NK-92 (cell line): ENCODE data around the gene BMERB1.
"Not testable (repeated sequence)": the region's sequence is repeated elsewhere in the genome, so short reads cannot be mapped to it uniquely, and the experiment has no call there.

Source experiments
- DNase-seq: peaks from one replicate; lab custom pipeline; 2025; ENCODE audit not compliant: unreplicated experiment; lab: John Stamatoyannopoulos, UW

BMERB1 gene

GRCh38 chr16:15434425-15435215 is at the start of gene BMERB1:
BMERB1 (plus strand) TSS chr16:15434588; CDS start chr16:15434654, 66 bp downstream.
- DNase-seq = no peak

DNA sequence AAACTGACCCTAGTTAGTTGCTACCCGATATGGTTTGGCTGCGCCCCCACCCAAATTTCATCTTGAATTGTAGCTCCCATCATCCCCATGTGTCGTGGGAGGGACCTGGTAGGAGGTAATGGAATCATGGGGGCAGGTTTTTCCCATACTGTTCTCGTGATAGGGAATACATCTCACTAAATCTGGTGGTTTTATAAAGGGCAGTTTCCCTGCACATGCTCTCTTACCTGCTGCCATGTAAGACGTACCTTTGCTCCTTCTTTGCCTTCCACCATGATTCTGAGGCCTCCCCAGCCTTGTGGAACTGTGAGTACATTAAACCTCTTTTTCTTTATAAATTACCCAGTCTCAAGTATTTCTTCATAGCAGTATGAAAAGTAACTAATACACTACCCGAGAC is 46.3 kb upstream of the BMERB1 start:
- not testable (repeated sequence) for DNase-seq

GRCh38 chr16:15389916-15390315 is 44.5 kb upstream of the BMERB1 start:
- DNase-seq = not testable (repeated sequence)

DNA sequence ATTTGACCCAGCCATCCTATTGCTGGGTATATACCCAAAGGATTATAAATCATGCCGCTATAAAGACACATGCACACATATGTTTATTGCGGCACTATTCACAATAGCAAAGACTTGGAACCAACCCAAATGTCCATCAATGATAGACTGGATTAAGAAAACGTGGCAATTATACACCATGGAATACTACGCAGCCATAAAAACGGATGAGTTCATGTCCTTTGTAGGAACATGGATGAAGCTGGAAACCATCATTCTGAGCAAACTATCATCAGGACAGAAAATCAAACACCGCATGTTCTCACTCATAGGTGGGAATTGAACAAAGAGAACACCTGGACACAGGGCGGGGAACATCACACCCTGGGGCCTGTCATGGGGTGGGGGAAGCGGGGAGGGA is 41.4 kb upstream of the BMERB1 start:
- not testable (repeated sequence) for DNase-seq

- DNase-seq = not testable (repeated sequence)
These were observed 38.5 kb upstream of the BMERB1 start, which contains the start of gene MPV17L for GRCh38 chr16:15395631-15396508. MPV17L (plus strand) TSS chr16:15395754; CDS start chr16:15395898, 144 bp downstream.

- DNase-seq = not testable (repeated sequence)
These were observed 37.9 kb upstream of the BMERB1 start for GRCh38 chr16:15396509-15396829.

DNA sequence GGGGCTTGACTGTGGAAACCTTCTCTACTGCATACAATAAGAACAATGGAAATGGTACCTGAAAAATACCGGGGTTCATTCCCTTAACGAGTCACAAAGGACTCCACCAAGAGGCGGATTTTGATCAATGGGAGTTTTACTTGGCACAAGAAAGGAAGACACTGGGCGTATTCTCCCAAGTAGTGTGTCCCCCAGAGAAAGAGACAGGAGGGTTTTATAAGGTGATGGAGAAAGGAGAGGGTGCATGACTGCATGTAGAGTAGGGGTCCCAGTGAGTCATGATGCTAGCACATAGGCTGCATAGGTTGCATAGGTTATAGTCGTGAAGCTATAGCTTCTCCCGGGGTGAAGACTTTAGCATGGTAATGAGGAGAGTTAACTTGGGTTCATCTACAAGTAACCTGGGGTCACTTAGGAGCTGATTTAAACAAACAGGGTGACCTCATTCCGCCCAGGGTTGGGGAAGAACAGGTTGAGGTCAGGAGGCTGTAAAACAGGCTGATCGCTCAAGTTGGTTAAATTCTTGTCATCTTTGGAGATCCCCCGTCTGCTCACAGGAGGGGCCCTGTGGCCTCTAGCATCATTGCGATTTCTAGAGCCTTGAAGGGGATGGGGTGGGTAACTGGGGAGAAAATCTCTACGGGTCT is 37.3 kb upstream of the BMERB1 start:
- DNase-seq = no peak

DNA sequence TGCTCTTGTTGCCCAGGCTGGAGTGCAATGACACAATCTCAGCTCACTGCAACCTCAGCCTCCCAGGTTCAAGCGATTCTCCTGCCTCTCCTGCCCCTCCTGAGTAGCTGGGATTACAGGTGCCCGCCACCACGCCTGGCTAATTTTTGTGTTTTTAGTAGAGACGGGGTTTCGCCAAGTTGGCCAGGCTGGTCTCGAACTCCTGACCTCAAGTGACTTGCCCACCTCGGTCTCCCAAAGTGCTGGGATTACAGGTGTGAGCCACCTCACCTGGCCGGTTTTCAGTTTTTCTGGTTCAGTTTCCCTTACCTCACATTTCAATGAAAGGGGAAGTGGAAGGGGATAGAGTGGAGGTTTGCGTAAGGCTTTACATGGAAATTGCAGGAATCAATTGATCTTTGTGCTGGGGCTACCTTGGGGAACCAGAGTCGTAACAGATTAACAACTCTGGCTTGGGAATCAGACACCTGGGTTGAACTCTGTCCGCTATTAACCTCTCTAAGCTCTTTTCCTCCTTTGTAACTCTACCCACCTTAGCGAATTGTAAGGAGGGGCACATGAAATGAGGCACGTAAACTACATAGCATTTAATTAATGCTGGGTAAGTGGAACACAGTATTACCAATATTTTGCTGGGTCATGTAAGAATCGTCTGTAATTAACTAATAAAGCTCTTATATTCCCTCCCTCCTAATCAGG is 35.6 kb upstream of the BMERB1 start:
- no peak for DNase-seq

DNA sequence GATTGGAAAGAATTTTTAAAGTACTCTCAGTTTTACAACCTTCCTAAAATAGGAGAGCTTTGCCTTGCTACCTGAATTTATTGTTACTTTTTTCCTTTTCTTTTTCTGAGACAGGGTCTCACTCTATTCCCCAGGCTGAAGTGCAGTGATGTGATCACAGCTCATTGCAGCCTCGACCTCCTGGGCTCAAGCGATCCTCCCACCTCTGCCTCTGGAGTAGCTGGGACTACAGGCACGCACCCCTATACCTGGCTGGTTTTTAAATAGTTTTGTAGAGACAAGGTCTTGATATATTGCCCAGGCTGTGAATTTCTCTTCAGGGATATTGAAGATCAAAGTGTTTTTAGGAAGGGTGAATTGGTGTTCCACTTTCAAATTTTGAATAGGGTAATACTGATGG is 35.1 kb upstream of the BMERB1 start:
- DNase-seq = no peak

- DNase-seq = not testable (repeated sequence)
These were observed 34.1 kb upstream of the BMERB1 start for GRCh38 chr16:15400314-15400713.

GRCh38 chr16:15401972-15402371 is 32.4 kb upstream of the BMERB1 start:
- DNase-seq = no peak

- no peak for DNase-seq
These were observed 30.9 kb upstream of the BMERB1 start for GRCh38 chr16:15403392-15403995.

- not testable (repeated sequence) for DNase-seq
These were observed 30.3 kb upstream of the BMERB1 start for GRCh38 chr16:15404091-15404490.

DNA sequence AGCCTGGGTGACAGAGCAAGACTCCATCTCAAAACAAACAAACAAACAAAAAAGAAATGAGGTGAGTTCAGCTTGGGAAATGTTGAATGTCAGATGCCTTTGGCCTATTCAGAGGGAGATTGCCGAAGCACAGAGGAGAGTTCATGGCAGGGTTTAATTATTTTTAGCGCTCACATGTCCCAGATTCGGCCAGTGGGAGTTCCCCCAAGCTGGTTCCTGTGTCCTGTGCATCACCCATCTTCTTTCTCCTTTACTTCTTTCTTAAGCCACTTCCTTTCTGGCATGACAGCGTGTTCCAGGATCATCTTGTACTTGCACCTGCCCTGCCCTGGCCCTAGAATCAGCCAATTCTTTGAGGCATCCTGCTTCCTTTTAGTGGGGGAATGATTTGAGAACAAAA is 29.6 kb upstream of the BMERB1 start:
- no peak for DNase-seq

GRCh38 chr16:15407756-15408155 is 26.6 kb upstream of the BMERB1 start:
- DNase-seq = not testable (repeated sequence)

GRCh38 chr16:15409476-15409875 is 24.9 kb upstream of the BMERB1 start:
- DNase-seq = not testable (repeated sequence)

DNA sequence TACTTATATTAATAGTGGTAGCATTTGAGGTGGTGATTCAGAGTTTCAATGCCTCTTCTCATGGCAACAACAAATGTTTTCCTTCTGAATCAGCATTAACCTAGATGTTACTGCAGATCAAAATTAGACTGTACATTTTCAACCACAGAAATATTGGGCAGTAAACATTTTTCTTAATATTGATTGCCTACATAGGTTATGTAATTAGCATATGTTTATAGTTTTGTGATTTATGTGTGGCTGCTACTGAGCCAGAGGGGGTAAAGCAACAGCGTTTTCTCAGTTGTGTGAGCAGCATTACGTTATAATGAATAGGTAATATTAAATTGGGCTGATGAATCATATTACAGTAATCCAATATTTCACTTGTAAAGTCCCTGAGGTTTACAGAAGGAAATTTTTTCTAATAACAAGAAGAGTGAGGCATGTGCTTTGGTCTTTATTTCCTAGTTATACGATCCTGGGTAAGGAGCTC is 18.8 kb upstream of the BMERB1 start:
- no peak for DNase-seq

- DNase-seq = no peak
These were observed 17.2 kb upstream of the BMERB1 start for GRCh38 chr16:15417197-15417596.

DNA sequence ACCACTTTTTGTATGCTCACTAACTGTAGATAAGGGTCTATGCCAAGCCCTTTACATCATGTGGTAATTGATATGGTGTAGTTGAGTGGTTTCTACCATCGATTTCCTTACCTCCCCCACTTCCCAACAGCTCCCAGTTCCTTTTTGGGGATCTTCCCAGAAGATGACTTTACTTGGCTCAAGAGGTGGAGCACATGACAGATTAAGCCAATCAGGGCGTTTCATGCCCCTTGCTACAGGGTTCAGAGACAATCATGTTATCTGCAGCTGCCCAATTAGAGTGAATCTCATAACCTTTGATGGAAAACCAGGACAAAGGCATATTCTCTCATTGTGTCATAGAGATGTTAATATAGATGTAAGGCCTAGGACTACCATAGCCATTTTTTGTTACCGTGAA is 16.2 kb upstream of the BMERB1 start:
- no peak for DNase-seq

DNA sequence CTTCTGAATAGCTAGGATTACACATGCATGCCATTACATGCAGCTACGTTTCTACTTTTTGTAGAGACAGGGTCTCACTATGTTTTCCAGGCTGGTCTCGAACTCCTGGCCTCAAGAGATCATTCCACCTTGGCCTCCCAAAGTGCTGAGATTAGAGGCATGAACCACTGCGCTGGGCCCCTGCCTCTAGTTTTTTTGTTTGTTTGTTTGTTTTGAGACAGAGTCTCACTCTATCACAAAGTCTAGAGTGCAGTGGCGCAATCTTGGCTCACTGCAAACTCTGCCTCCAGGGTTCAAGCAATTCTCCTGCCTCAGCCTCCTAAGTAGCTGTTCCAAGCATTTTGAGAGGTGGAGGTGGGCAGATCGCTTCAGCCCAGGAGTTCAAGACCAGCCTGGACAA is 12.7 kb upstream of the BMERB1 start:
- not testable (repeated sequence) for DNase-seq
